ENCODE measurements around the gene MRPL49.
A peak's percentile ranks its signal among the peaks of the same experiment; 100 is the strongest.

The MRPL49 gene

GRCh38 chr11:65134240-65134951, 12.3 kb downstream of the MRPL49 start, which contains the start of gene SYVN1 (continued):
- TF ChIP-seq ZNF311 (tag by site-specific recombination; IDR thresholded peaks at IDR 0.05; ENCODE audit: borderline replicate concordance) (no peak), ZNF24 (tag by site-specific recombination; IDR thresholded peaks at IDR 0.05) (peak; percentile 70), ZNF157 (tag by site-specific recombination; IDR thresholded peaks at IDR 0.05) (no peak), ZNF341 (tag by site-specific recombination; IDR thresholded peaks at IDR 0.05; ENCODE audit: low read depth) (no peak), ZFHX2 (tag by site-specific recombination; conservative IDR thresholded peaks at IDR 0.05) (no peak; the same call in 1 of the 2 replicates), ZNF350 (tag by site-specific recombination; IDR thresholded peaks at IDR 0.05) (no peak), ZNF785 (tag by site-specific recombination; IDR thresholded peaks at IDR 0.05) (no peak), ZBTB48 (tag by site-specific recombination; IDR thresholded peaks at IDR 0.05) (no peak), KLF8 (tag by site-specific recombination; IDR thresholded peaks at IDR 0.05) (peak; percentile 83; the same call in 1 of the 2 replicates), ZNF266 (tag by site-specific recombination; IDR thresholded peaks at IDR 0.05; ENCODE audit: low read depth) (no peak), ZNF146 (tag by site-specific recombination; IDR thresholded peaks at IDR 0.05) (no peak), HOXA7 (CRISPR knock-in tag; IDR thresholded peaks at IDR 0.05; ENCODE audit: borderline replicate concordance) (no peak), ZNF2 (tag by site-specific recombination; IDR thresholded peaks at IDR 0.05) (peak; percentile 76; the same call in 1 of the 2 replicates), ZNF214 (tag by site-specific recombination; IDR thresholded peaks at IDR 0.05; ENCODE audit: borderline replicate concordance) (no peak), ZNF433 (tag by site-specific recombination; IDR thresholded peaks at IDR 0.05; ENCODE audit: low read depth) (no peak), KLF17 (tag by site-specific recombination; IDR thresholded peaks at IDR 0.05) (peak; percentile 88), ZNF132 (tag by site-specific recombination; IDR thresholded peaks at IDR 0.05; ENCODE audit: borderline replicate concordance) (no peak), ZNF19 (tag by site-specific recombination; IDR thresholded peaks at IDR 0.05; ENCODE audit: low read depth) (no peak), ZNF664 (tag by site-specific recombination; IDR thresholded peaks at IDR 0.05) (no peak), ZNF211 (tag by site-specific recombination; IDR thresholded peaks at IDR 0.05; ENCODE audit: low read depth) (no peak), ZNF184 (tag by site-specific recombination; IDR thresholded peaks at IDR 0.05) (no peak), ZNF629 (tag by site-specific recombination; IDR thresholded peaks at IDR 0.05) (peak; percentile 82), ZNF112 (tag by site-specific recombination; IDR thresholded peaks at IDR 0.05) (no peak), ZNF623 (tag by site-specific recombination; IDR thresholded peaks at IDR 0.05) (no peak), ZNF398 (tag by site-specific recombination; IDR thresholded peaks at IDR 0.05) (no peak)
- TF ChIP-seq, protein P1, sequence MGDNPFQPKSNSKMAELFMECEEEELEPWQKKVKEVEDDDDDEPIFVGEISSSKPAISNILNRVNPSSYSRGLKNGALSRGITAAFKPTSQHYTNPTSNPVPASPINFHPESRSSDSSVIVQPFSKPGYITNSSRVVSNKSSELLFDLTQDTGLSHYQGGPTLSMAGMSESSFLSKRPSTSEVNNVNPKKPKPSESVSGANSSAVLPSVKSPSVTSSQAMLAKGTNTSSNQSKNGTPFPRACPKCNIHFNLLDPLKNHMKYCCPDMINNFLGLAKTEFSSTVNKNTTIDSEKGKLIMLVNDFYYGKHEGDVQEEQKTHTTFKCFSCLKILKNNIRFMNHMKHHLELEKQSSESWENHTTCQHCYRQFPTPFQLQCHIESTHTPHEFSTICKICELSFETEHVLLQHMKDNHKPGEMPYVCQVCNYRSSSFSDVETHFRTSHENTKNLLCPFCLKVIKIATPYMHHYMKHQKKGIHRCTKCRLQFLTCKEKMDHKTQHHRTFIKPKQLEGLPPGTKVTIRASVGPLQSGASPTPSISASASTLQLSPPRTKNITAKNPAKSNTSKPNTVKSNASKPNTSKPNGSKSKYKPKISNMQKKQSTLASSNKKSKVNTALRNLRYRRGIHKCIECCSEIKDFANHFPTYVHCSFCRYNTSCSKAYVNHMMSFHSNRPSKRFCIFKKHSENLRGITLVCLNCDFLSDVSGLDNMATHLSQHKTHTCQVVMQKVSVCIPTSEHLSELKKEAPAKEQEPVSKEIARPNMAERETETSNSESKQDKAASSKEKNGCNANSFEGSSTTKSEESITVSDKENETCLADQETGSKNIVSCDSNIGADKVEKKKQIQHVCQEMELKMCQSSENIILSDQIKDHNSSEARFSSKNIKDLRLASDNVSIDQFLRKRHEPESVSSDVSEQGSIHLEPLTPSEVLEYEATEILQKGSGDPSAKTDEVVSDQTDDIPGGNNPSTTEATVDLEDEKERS (tag by site-specific recombination; IDR thresholded peaks at IDR 0.05), result no peak
- TF ChIP-seq, protein P2, sequence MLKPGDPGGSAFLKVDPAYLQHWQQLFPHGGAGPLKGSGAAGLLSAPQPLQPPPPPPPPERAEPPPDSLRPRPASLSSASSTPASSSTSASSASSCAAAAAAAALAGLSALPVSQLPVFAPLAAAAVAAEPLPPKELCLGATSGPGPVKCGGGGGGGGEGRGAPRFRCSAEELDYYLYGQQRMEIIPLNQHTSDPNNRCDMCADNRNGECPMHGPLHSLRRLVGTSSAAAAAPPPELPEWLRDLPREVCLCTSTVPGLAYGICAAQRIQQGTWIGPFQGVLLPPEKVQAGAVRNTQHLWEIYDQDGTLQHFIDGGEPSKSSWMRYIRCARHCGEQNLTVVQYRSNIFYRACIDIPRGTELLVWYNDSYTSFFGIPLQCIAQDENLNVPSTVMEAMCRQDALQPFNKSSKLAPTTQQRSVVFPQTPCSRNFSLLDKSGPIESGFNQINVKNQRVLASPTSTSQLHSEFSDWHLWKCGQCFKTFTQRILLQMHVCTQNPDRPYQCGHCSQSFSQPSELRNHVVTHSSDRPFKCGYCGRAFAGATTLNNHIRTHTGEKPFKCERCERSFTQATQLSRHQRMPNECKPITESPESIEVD (tag by site-specific recombination; IDR thresholded peaks at IDR 0.05), result no peak
- TF ChIP-seq, protein P3, sequence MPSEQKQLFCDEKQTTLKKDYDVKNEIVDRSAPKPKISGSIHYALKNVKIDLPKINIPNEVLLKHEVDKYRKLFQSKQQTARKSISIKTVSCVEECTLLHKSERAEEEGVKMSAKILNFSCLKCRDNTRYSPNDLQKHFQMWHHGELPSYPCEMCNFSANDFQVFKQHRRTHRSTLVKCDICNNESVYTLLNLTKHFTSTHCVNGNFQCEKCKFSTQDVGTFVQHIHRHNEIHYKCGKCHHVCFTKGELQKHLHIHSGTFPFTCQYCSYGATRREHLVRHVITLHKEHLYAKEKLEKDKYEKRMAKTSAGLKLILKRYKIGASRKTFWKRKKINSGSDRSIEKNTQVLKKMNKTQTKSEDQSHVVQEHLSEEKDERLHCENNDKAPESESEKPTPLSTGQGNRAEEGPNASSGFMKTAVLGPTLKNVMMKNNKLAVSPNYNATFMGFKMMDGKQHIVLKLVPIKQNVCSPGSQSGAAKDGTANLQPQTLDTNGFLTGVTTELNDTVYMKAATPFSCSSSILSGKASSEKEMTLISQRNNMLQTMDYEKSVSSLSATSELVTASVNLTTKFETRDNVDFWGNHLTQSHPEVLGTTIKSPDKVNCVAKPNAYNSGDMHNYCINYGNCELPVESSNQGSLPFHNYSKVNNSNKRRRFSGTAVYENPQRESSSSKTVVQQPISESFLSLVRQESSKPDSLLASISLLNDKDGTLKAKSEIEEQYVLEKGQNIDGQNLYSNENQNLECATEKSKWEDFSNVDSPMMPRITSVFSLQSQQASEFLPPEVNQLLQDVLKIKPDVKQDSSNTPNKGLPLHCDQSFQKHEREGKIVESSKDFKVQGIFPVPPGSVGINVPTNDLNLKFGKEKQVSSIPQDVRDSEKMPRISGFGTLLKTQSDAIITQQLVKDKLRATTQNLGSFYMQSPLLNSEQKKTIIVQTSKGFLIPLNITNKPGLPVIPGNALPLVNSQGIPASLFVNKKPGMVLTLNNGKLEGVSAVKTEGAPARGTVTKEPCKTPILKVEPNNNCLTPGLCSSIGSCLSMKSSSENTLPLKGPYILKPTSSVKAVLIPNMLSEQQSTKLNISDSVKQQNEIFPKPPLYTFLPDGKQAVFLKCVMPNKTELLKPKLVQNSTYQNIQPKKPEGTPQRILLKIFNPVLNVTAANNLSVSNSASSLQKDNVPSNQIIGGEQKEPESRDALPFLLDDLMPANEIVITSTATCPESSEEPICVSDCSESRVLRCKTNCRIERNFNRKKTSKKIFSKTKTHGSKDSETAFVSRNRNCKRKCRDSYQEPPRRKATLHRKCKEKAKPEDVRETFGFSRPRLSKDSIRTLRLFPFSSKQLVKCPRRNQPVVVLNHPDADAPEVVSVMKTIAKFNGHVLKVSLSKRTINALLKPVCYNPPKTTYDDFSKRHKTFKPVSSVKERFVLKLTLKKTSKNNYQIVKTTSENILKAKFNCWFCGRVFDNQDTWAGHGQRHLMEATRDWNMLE (tag by site-specific recombination; conservative IDR thresholded peaks at IDR 0.05; ENCODE audit: low read depth), result 0 out of 2 replicates have a peak, but pooled peaks have one; percentile 50

All from HEK293 (cell line).